ENCODE data around the gene PCDHA13. TPM values are rescaled to one million over a fixed set of nuclear protein-coding genes. Genes with fewer than 3 reads are reported as not detected.

Gene PCDHA13
- total RNA-seq, 1 donor from 2014 or later, result under 0.01 TPM

Other genes starting within 250 kb of the PCDHA13 start
- gene CD14, start 248.9 kb upstream of the PCDHA13 start, total RNA-seq, result 1.9 and 10.7 TPM in 2 replicates
- 8.5 and 12.4 TPM in 2 replicates for gene TMCO6, start 242.7 kb upstream of the PCDHA13 start, total RNA-seq
- 60.2 and 70.5 TPM in 2 replicates for gene NDUFA2, start 234.5 kb upstream of the PCDHA13 start, total RNA-seq
- 51.1 and 51.2 TPM in 2 replicates for gene IK, start 234.3 kb upstream of the PCDHA13 start, total RNA-seq
- 24.6 and 31.7 TPM in 2 replicates for gene WDR55, start 217.2 kb upstream of the PCDHA13 start, total RNA-seq
- gene DND1, start 208.5 kb upstream of the PCDHA13 start, total RNA-seq, result 0.13 TPM in 2 replicates
- gene HARS1, start 190.8 kb upstream of the PCDHA13 start, total RNA-seq, result 46.0 and 48.0 TPM in 2 replicates
- 23.3 and 23.6 TPM in 2 replicates for gene HARS2, start 190.7 kb upstream of the PCDHA13 start, total RNA-seq
- gene ZMAT2, start 181.7 kb upstream of the PCDHA13 start, total RNA-seq, result 30.3 and 33.4 TPM in 2 replicates
- under 0.01 TPM in 1 of 2 replicates, not detected in the other for gene PCDHA1, start 96.0 kb upstream of the PCDHA13 start, total RNA-seq
- under 0.01 TPM in 1 of 2 replicates, not detected in the other for gene PCDHA2, start 87.3 kb upstream of the PCDHA13 start, total RNA-seq
- gene PCDHA3, start 81.1 kb upstream of the PCDHA13 start, total RNA-seq, result 0.13 and 0.25 TPM in 2 replicates
- under 0.01 and 0.25 TPM in 2 replicates for gene PCDHA4, start 75.1 kb upstream of the PCDHA13 start, total RNA-seq
- gene PCDHA5, start 60.5 kb upstream of the PCDHA13 start, total RNA-seq, result under 0.01 TPM in 2 replicates
- 0.25 TPM in 1 of 2 replicates, not detected in the other for gene PCDHA6, start 54.2 kb upstream of the PCDHA13 start, total RNA-seq
- gene PCDHA7, start 47.9 kb upstream of the PCDHA13 start, total RNA-seq, result 0.13 and 0.38 TPM in 2 replicates
- 0.13 TPM in 1 of 2 replicates, not detected in the other for gene PCDHA8, start 40.9 kb upstream of the PCDHA13 start, total RNA-seq
- under 0.01 TPM in 2 replicates for gene PCDHA9, start 33.7 kb upstream of the PCDHA13 start, total RNA-seq
- under 0.01 and 0.13 TPM in 2 replicates for gene PCDHA10, start 26.2 kb upstream of the PCDHA13 start, total RNA-seq
- gene PCDHA11, start 13.2 kb upstream of the PCDHA13 start, total RNA-seq, result under 0.01 TPM in 1 of 2 replicates, not detected in the other
- gene PCDHA12, start 6.8 kb upstream of the PCDHA13 start, total RNA-seq, result under 0.01 TPM in 1 of 2 replicates, not detected in the other
- gene PCDHAC1, start 44.2 kb downstream of the PCDHA13 start, total RNA-seq, result 0.13 TPM in 1 of 2 replicates, not detected in the other
- 0.13 TPM in 2 replicates for gene PCDHAC2, start 84.4 kb downstream of the PCDHA13 start, total RNA-seq
- not detected in 2 replicates for gene PCDHB1, start 169.2 kb downstream of the PCDHA13 start, total RNA-seq
- 0.39 and 1.3 TPM in 2 replicates for gene PCDHB2, start 212.5 kb downstream of the PCDHA13 start, total RNA-seq
- 0.26 and 1.1 TPM in 2 replicates for gene PCDHB3, start 218.3 kb downstream of the PCDHA13 start, total RNA-seq
- under 0.01 and 0.13 TPM in 2 replicates for gene PCDHB4, start 239.7 kb downstream of the PCDHA13 start, total RNA-seq

Measured in dermis microvascular lymphatic vessel endothelial cell (primary cell).